GM18519 (cell line): Measurements from ENCODE around the gene CENPX.

Source experiments
- ATAC-seq: cut with Tn5 transposase; IDR thresholded peaks from one replicate; pipeline ENCODE4 v1.9.1; 2021; ENCODE audit warnings: mild to moderate bottlenecking, moderate library complexity; ENCODE audit not compliant: unreplicated experiment, low FRiP score

CENPX gene

DNA sequence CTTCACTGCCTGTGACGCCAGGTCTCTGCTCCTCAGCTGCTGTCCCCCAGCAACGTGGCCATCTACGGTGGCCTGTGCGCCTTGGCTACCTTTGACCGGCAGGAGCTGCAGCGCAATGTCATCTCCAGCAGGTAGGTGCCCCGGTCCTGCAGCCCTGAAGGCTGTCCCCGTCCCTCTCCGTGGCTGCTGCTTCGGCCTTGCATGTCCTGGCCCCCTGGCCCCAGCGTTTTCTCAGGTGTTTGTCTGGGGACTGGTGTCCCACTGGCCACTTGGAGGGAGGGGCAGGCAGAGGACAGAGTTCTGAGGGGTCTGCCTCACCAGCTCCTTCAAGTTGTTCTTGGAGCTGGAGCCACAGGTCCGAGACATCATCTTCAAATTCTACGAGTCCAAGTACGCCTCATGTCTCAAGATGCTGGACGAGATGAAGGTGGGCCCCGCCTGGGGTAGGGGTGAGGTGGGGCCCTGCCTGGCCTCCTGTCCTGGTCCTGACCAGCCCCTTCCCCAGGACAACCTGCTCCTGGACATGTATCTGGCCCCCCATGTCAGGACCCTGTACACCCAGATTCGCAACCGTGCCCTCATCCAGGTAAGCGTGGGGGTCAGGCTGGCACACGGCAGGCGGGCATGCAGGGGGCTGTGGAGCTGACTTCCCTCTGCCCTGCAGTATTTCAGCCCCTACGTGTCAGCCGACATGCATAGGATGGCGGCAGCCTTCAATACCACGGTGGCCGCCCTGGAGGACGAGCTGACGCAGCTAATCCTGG, 33.5 kb upstream of the CENPX start:
- ATAC-seq = no peak

DNA sequence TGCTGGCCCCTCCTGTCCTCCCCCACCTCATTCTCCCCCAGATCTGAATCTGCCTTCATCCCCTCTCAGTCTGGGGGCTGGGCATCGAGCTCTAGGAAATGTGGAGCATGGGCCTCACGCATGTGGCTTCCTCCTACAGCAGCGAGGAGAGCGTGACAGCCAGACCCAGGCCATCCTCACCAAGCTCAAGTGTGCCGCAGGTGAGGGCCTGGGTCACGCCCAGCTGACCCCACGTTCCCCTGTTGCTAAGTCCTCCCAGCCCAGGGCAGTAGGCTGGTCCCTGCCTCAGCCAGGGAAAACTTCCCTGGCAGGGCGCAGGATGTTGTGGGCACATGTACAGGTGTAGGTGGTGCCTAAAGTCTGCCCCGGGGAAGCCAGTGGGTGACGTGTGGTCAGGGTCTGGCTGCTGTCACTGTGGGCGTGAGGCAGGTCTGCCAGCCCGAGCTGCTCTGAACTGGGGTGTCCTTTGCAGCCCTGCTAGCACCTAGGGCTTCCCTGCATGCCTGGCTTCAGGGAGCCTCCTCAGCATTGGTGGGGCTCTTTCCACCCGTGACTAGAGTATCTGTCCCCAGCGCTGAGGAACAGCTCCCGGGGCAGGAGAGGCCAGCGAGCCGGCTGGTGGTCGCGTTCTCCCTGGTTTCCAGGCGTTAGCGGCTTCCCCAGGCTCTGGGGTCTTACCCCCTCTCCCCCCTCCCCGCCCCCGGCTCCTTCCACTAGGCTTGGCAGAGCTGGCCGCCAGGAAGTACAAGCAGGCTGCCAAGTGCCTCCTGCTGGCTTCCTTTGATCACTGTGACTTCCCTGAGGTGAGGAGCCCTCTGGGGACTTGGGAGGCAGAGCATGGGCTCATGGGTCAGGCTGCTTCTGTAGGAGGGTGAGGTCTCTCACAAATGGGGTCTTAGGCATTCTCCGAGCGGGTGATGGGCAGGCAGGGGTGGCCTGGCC, 32.6 kb upstream of the CENPX start:
- no peak for ATAC-seq

DNA sequence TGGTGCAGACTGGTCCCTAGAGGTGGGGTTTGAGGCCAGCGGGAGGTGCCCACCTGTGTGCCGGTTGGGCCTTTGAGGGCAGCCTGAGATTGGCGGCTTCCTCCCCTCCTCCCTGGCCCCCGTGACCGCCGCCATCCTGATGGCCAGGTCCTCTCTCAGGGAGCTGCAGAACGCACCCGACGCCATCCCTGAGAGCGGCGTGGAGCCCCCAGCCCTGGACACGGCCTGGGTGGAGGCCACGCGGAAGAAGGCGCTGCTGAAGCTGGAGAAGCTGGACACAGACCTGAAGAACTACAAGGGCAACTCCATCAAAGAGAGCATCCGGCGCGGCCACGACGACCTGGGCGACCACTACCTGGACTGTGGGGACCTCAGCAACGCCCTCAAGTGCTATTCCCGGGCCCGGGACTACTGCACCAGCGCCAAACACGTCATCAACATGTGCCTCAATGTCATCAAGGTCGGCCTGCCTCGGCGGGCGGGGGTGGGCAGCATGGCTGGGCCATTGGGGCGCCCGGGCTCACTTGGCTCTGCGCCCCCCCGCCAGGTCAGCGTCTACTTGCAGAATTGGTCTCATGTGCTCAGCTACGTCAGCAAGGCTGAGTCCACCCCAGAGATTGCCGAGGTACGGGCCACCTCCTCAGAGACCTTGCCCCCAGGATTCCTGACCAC, 31.8 kb upstream of the CENPX start:
- no peak for ATAC-seq

DNA sequence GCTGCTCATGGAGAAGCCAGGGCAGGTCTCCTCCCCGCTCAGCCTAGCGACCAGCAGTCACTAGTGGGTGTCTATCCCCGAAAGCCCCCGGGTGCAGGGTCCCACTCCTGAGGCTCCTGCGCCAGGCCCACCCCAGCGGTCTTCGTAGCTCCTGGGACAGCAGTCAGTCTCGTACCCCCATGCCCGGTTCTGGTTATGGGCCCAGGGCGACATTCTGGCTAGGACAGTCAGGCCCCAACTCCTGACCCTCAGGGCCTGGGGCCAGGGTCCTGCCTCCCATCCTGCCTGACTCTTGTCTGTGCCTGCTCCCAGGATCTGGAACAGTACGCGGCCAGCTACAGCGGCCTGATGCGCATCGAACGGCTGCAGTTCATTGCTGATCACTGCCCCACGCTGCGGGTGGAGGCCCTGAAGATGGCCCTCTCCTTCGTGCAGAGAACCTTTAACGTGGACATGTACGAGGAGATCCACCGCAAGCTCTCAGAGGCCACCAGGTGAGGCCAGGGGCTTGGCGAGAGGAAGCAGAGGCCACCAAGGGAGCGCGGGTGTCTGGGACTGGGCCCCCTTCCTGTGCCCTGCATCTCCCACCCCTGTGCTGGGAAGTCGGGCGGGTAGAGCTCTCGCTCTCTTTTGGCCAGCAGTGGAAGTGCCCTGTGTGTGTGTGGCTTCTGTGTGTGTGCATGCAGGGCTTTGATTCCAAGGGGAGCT, 31.0 kb upstream of the CENPX start:
- no peak for ATAC-seq

DNA sequence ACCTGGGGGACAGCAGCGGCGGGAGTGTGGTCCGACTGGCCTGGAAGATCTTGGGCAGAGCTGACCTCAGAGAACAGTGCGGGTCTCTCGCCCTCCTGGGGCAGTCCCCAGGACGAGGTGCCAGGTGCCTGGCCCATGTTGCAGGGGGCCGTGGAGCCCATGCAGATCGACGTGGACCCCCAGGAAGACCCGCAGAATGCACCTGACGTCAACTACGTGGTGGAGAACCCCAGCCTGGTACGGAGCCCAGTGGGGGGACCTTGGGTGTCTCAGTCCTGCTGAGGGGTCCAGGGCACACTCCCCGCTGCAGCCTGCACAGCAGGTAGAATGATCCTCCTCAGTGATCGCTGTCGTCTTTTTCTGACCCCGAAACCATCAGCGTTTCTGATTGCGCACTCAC, 30.5 kb upstream of the CENPX start:
- no peak for ATAC-seq

DNA sequence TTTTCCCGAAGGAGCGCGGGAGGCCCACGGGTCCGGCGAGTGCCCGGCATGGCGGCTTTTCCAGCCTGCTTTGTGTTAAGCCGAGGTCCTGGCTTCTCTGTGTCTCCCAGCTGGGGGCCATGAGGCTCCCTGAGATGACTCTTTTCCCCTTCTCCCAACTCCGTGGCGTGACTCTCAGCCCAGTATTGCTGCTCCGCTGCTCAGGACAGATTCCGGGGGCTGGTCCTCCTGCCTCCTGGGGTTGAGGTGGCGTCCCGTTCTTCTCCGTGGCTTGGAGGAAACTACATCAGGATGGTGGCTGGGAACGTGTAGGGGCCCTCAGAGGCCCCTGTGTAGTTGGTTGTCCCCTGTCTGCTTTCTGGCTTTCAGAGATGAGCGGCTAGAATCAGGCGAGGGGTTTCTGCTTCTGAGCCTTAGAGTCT, 30.0 kb upstream of the CENPX start:
- no peak for ATAC-seq

DNA sequence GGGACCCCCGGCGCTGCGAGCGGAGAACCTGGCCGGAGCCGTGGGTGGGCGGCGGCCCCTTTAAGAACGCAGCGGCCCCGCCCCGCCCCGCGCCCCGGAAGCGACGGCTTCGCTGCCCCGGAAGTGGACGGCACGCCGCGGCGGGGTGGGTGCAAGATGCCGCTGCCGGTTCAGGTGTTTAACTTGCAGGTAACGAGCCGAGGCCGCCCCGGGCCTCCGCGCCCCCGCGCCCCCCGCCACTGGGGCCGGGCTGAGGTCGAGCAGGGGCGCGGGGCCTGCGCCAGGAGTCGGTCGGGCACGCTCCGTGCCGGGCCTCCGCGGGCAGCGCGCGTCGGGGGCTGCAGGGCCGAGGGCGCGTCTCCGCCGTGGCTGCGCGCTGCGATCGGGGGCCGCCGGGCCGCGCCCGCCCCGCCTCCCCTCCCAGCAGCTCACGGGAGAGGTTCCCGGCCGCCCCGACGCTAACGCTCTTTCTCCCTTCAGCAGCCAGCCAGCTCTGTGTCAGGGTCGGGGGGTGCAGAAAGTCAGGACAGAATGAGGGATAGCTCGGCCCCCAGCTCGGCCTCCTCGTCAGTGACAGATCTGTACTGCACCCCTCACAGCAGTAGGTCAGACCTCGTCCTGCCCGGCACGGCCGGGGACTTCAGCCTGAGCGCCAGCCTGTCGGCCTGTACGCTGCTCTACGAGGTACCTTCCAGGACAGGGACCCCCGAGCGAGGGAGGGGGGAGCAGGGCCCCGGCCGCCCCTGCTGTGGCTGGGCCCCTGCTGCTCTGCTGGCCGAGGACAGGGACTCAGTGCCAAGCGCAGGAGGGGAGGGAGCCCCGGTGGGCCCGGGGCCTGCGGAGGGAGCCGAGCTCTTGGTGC, 29.3 kb upstream of the CENPX start, which contains the start of the genes GPS1 and RFNG:
TSS of gene GPS1 (plus strand) at position 123 of the 862 bp plus-strand sequence. CDS start at position 157, 34 bp downstream.
TSS of gene RFNG (minus strand) at position 36 of the 862 bp plus-strand sequence. CDS start 45 bp downstream, outside the sequence.
- ATAC-seq = no peak

DNA sequence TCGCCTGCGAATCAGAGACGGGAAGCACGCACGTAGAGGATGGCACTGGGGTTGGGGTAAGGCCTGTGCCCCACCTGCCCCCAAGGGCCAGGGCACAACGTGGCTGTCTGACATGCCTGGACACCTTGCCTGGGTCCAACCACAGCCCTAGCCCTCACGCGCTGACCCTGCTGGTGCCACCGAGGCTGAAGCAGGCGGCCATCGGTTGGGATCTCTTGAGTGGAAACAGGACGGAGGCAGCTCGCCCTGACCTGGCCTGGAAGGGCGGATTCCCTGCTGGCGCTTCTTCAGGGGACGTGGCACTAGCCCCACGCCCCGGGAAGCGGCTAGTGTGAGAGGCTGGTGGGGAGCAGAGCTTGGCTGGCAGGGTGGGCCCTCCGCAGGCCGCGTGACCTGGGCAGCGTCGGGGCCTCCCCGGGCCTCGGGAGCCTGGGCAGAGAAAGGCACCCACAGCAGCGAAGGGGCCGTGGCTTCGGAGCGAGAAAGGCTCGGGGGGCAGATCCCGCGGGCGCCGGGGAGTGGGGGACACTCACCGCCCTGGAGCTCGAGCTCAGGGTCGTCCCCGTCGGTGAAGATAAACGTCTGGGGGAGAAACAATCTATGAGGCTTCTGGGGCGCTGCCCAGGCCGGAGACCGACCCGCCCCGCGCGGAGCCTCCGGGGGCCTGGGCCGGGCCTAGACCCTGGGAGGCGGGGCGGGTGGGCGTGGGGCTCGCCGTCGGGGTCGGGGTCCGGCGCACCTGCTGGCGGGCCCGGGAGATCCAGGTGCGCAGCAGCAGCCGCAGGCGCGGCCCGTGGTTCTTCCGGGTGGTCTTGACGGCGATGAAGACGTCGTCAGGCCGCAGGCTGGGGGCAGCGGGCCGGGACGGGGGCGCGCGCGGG, 28.3 kb upstream of the CENPX start:
- ATAC-seq = no peak

DNA sequence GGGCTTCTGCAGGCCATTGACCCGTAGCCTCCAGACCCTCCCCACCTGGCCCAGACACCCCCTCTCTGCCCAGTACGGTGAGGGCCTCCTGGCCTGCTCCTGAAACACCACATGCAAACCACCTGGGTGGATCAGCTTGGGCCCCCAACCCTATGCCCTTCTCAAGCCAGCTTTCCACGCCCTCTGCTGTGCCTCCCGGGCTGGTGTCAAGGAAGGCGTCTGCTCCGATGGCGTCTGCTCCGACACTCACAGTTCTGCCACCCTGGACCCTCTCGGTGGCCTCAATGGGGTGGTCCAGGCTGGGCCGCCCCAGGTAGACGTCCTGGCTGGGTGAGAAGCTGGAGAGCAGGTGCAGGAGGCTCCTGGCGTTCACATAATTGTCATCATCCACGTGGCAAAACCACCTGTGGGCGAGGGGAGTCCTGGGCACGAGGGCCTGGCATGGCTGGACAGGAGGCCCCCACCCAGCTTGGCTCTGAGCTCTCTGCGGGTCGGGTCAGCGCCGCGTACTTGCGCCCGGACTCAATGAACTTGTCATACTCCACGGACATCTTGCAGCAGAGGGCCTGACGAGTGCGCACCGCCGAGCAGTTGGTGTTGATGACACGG, 27.6 kb upstream of the CENPX start:
- no peak for ATAC-seq

DNA sequence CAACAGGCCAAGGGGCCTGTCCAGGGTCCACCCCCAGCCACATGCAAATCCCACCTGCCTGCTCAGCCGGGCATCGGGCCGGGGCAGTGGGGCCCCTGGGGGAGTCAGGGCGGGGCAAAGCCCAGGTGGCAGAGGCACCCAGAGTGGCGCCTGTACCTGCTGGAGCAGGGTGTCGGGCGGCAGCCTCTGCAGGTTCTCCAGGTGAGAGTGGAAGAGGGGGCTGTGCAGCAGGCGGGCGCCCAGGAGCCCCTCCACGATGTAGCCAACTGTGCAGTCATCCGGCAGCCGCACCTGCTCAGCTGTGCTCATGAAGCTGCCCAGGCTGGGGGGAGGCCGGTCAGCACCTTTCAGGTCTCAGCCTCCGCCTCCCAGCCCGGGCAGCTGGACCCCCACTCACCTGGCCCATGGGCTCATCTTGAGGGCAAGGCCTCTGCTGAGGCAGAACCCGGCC, 26.9 kb upstream of the CENPX start:
- no peak for ATAC-seq

DNA sequence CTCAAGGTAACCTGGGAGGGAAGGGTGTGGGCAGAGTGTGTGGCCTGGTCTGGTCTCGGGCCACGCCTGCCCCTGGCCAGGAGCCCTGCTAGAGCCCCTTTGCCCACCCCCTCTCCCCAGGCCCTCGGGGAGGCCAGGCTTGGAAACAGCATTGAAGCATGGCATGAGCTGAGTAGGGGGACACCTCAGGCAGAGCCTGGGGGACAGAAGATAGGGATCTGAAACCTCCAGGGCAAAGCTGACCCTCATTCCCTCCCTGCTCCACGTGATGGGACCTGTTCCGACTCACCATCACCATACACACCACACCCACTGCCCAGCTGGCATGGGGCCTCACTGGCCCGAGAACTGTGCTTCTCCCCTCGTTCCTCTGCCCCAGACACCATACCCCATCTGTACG, 26.4 kb upstream of the CENPX start:
- no peak for ATAC-seq

DNA sequence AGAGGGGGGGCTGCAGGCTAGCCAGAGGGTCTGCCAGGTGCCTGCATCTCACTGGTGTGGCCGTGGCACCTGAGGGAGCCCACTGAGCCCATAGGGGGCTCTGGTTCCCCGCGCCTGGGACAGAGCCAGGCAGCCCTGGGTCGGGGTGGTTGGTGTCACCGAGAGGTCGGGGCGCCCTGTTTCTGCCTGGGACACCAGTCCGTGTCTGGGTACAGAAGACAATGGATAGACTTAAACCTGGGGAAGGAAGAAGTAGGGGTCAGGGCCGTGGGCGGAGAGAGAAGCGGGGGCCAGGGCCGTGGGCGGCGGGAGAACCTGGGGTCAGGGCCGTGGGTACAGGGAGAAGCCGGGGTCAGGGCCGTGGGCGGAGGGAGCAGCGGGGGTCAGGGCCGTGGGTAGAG, 25.9 kb upstream of the CENPX start:
- no peak for ATAC-seq

DNA sequence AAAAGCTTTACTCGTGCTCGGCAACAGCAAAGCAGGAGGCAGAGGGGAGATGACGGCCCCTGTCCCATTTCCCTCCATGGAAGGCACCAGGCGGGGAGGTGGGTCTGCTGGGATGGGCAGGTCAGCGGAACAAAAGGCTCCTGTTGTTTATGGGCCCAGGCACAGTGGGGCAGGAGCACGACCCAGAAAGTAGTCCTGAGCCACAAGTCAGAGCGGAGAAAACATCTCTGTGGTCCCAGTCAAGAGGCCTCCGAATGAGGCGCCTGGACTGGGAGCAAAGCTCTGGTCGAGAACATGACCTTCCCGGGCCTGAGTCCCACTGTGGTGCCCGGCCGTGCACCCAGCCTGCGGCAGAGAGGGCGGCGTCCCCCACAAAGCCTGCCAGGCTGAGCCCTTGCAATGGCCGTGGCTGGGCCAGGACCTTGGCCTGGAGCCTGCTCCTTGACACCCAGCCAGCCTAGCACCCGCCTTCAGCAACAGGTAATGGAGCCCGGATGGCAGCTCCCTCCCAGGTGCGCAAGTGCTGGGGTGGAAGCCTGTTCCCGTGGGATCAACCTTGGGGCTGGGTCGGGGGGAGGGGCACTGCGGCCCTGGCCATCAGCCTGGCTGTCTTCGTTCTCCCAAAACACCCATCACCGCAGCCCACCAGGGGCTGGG, 25.4 kb upstream of the CENPX start:
- no peak for ATAC-seq

DNA sequence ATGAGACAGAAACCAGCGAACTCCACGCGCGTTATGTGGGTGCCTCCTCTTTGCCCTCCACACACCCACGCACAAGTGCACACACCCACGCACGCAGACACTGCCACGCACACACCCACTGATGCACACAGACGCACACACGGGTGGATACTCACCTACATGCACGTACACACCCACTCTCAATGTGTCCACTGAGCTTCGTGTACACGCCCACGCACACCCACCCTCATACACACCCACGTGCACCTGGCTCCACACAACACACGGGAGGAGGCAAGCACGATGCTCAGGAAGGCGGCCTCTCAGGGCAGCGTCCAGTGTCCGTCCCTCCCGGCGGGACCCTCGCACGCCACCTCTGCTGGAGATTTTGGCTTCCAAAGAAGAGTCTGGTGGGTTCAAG, 24.7 kb upstream of the CENPX start:
- no peak for ATAC-seq

DNA sequence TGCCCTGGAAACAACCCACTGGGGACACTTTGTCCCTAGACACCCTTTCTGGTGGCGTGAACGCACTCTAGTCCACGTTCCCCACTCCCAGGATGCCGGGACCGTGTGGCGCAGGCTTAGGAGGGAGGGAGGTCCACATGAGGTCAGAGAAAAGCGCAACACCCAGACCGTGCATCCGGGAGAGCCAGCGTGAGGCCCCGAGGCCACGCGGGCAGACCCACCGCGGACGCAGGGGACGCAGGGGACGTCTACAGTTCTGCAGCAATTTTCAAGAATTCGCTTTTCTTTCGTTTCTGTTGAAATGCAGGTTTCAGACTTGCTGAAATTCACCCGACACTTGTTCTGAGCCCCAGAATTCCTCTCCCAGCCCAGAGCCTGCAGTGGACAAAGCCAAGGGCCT, 24.2 kb upstream of the CENPX start:
- ATAC-seq = no peak

DNA sequence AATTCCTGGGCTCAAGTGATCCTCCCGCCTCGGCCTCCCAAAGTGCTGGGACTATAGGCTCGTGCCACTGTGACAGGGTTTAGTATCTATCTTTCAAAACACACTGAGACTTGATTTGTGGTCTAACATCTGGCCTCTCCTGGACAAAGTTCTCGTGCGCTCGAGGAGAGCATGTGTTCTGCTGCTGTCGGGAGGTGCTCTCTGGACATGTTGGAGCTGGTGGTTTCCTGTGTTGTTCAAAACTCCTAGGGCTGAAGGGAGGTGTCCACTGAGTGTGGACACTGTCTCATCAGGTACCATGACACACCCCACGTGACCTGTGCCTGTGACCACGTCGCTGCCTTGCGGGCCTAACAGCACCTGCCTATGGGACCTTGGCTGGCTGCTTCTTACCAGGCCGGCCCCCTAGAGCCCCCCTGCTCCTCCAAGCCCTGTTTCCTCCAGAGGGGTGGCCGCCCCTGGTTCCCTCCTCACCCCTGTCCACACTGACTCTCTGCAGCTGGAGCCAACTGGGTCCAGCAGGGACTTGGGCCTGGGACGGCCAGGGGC, 23.3 kb upstream of the CENPX start:
- no peak for ATAC-seq

DNA sequence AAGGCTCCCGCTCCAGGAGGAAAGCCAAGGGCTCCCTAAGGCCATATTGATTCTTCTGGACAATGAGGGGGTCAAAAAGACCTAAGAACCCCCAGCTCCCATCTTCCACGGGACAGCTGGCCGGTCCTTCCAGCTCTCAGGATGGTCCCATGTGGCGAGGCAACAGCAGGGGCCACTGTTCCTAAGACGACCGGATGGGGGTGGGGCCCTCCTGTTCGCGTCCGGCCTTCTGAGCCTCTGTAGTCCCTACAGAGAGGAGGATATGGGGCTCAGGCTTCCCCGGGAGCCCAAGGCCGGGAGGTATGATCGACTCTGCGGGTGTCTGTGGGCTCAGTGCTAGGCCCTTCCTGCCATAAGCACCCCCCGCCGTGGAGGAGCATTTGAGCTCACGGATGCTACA, 20.8 kb upstream of the CENPX start:
- ATAC-seq = no peak
